Measurements from ENCODE around the gene CFAP58.

GRCh38 chr10:104450490-104450889 is 96.9 kb downstream of the CFAP58 start:
- TF ChIP-seq EZH2 (IDR thresholded peaks at IDR 0.05; ENCODE audit: borderline replicate concordance, insufficient read depth, low read depth, low read length, poor library complexity, severe bottlenecking): no peak
- no peak for TF ChIP-seq CTCF (IDR thresholded peaks at IDR 0.05)

Measured in B cell (primary cell).